ENCODE measurements around the gene GLTPD2.
A peak's percentile ranks its signal among the peaks of the same experiment; 100 is the strongest.

The GLTPD2 gene

GRCh38 chr17:4788807-4789700 lies at the start of gene GLTPD2:
GLTPD2 (plus strand) TSS chr17:4788964; CDS start chr17:4789012, 48 bp downstream.
- no peak for DNase-seq

DNA sequence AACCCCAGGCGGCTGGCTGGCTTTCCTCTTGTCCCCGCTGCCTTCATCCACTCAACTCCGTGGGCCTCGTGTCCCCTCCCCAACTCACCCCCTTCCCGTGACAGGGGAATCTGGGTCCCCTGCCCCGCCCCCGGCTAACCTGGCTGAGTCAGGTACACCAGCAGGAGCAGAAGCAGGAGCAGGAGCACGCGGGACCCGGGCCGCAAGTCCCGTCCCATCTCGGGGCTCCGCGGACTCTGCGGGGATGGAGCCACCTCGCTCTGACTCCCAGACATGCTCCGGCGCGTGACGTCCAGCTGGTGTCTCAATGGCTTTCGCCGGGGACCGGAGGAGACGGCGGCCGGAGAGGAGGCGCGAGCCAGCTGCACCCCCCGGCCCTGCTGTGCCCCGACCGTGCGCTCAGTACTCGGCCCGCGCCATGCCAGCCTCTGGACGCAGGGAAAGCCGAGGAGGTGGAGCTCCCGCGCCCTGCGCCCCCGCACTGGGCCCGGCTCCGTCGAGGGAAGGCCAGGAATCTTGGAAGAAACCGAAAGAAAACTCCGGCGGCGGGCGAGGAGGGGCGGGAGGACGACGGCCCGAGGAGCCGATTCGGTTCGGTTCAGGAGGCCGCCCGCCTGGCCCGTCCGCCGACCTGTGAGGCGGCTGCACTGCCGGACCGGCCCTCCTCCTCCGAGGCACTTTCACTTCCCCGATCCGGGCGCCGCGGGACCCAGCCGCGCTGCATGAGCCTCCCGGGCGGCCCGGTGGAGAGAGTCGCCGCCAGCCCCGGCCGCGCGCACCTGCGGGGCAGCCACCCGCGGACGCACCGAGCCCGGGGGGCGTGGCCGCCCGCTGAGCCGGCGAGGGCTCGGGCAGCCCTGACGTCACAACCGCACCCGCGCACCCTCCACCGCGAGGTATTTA lies 49.4 kb upstream of the GLTPD2 start, which contains the start of the genes CXCL16 and ZMYND15:
CXCL16 (minus strand) TSS at position 807 of the 903 bp plus-strand sequence; CDS start at position 218, 589 bp downstream.
ZMYND15 (plus strand) TSS at position 712 of the 903 bp plus-strand sequence. CDS start 716 bp downstream, outside the sequence.
- peak; percentile 76 for DNase-seq

DNA sequence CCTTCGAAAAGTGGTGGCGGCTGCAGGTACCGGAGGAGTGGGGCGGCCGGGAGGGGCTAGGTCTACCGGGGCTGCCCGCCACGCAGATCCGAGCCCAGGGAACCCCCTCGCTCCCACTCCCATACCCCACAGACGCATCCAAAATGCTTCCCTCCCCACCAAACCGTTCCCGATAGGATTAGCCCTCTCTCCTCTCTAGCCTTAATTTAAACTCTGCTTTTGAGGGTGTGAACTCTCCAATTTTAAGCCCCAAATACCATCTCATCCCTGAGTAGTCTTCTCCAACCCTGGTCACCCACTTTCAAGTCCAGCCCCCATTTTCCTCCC lies 48.8 kb upstream of the GLTPD2 start:
- DNase-seq, result no peak

DNA sequence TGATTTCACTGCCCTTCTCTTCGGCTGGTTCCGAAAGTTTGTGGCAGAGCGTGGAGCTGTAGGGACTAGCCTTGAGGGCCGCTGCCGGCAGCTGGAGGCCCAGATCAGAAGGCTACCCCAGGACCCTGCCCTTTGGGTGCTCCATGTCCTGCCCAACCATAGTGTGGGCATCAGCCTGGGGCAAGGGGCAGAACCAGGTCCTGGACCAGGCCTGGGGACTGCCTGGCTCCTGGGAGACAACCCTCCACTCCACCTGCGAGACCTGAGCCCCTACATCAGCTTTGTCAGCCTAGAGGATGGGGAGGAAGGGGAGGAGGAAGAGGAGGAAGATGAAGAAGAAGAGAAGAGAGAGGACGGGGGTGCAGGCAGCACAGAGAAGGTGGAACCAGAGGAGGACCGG lies 48.2 kb upstream of the GLTPD2 start:
- DNase-seq, result no peak

DNA sequence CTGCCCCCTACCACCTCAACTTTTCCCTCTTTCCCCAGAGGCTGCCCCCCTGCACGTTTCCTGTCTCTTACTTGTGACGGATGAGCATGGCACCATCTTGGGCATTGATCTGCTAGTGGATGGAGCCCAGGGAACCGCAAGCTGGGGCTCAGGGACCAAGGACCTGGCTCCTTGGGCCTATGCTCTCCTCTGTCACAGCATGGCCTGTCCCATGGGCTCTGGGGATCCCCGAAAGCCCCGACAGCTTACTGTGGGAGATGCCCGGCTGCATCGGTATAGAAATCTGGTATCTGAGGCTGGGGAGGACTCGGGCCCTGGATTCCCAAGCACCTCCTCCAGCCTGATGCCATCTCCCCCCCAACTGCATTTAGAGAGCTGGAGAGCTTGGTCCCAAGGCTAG lies 47.2 kb upstream of the GLTPD2 start:
- no peak for DNase-seq

GRCh38 chr17:4742133-4742532 lies 46.6 kb upstream of the GLTPD2 start:
- DNase-seq, result no peak

- no peak for DNase-seq
These were observed 46.1 kb upstream of the GLTPD2 start for GRCh38 chr17:4742629-4743028.

DNA sequence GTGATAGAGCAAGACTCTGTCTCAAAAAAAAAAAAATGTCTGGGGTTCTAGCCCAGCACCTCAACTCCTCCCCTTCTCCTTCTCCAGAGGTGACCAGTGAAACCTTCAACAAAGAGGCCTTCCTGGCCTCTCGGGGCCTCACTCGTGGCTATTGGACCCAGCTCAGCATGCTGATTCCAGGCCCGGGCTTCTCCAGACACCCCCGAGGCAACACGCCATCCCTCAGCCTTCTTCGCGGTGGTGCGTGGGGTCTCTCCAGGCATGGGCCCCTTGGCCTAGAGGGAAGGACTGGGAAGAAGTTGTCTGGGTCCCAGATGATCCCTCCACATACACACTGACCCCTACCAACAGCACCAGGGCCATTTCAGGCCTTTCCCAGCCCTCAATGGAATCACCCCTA lies 45.5 kb upstream of the GLTPD2 start:
- no peak for DNase-seq

DNA sequence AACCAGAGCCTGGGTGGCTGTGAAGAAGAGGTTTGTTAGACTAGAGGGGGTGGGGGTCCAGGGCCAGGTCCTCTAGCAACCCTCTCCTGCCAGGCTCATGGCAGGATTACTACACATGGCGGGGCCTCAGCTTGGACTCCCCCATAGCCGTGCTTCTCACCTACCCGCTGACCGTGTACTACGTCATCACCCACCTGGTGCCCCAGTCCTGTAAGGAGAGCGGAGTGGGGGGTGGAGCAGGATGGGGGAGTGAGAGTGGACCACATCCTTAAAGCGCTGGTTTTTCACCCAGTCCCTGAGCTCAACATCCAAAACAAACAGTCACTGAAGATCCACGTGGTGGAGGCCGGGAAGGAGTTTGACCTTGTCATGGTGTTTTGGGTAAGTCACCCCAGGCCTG lies 44.9 kb upstream of the GLTPD2 start:
- no peak for DNase-seq

- no peak for DNase-seq
These were observed 43.5 kb upstream of the GLTPD2 start for GRCh38 chr17:4744999-4745969.

DNA sequence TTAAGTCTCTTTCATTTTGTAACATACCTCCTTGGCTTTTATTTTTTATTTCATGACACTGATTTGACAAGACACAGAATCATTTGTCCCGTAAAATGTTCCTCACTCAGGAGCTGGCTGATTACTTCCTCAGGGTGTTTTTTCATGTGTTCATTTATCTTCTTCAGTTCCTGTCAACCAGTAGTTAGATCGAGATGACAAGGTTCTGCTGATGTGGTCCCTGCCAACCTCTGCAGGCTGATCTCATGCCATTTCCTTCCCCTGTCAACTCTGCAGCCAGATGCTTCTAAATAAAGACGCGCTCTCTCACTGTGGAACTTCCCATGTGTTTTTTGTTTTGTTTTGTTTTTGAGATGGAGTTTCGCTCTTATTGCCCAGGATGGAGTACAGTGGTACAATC lies 40.9 kb upstream of the GLTPD2 start:
- peak; percentile 60 for DNase-seq

- DNase-seq, result no peak
These were observed 40.1 kb upstream of the GLTPD2 start for GRCh38 chr17:4748686-4749085.

- no peak for DNase-seq
These were observed 38.2 kb upstream of the GLTPD2 start for GRCh38 chr17:4750606-4751005.

DNA sequence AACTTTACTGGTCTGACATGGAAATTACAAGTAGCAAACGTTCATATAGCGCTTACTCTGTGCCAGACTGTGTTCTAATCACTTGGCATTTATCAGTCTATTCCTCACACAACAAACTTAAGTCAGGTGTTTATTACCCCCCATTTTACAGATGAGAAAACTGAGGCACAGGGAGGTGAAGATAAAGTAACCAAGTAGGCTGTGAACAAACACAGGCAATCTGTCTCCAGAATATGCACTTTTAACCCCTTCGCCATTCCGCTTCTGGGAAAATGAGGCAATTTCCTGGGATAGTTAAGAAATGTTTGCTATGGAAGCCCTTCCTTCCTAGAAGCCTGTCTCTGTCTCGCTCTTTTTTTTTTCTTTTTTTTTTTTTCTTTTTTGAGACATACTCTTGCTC lies 36.8 kb upstream of the GLTPD2 start:
- DNase-seq, result no peak

DNA sequence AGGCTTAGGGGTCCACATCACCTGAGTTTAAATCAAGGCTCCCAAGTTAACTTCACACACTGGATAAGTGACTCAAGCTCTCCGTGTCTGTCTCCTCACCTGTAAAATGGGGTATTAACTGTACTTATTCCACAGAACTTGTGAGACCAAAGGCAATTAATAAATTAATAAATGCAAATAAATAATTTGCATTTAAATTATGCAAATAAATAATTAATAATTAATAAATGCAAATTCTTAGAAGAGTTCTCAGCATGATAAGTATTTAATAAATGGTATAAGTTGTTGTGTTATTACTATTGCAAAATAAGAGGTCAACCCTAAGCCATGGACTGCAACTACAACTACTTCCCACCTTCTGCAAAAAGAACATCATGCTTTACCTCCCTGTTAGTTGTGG lies 35.4 kb upstream of the GLTPD2 start:
- DNase-seq, result no peak

GRCh38 chr17:4759776-4760236 lies 29.0 kb upstream of the GLTPD2 start:
- no peak for DNase-seq

DNA sequence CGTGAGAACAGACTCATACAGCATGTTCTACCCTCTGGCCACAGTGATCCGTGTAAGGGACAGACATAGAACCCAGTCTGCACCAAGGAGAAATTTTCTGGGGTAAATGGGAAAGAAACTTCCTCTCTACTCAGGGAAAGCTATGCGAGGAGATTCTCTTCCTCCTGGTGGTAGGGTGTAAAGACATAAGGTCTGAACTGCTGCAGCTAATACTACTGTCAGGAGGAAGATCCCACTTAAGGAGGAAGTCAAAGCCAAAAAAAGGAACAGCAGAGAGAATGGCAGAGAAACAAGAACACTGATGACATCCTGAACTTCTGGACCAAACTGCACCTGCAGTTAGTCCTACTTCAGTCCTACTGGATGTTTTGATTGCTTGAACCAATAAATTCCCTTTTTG lies 24.2 kb upstream of the GLTPD2 start:
- no peak for DNase-seq

DNA sequence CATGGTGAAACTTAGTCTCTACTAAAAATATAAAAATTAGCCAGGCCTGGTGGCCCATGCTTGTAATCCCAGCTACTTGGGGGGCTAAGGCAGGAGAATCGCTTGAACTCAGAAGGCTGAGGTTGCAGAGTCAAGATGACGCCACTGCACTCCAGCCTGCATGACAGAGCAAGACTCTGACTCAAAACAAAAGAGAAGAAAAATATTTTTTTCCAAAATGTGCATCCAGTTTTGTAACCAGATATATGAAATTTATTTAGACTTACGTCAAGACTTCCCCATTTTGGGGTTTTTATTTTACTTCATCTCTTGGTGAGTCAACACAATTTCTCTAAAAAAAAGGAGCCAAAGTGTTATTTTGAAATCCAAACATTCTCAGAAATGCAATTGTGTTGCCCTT lies 22.6 kb upstream of the GLTPD2 start:
- DNase-seq, result no peak

- DNase-seq, result no peak
These were observed 22.0 kb upstream of the GLTPD2 start for GRCh38 chr17:4766723-4767122.

DNA sequence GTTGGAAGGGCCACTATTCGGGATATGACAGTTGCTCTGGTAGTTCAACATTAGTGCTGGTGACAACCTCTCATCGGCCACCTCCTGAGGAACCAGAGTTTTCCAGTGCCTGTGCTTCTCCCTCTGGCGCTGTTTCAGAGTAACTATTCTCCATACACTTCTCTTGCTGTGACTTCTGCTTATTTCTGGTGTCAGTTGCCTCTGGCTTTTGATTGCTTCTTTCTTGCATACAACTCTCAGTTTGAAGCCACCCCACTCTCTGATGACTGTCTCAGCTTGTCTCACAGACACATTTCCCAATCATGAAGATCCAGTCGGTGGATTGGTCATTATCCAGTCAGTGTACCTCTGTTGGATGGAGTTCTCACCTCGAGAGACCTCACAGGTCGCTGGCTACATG lies 20.5 kb upstream of the GLTPD2 start:
- no peak for DNase-seq

- no peak for DNase-seq
These were observed 19.1 kb upstream of the GLTPD2 start for GRCh38 chr17:4769628-4770027.

DNA sequence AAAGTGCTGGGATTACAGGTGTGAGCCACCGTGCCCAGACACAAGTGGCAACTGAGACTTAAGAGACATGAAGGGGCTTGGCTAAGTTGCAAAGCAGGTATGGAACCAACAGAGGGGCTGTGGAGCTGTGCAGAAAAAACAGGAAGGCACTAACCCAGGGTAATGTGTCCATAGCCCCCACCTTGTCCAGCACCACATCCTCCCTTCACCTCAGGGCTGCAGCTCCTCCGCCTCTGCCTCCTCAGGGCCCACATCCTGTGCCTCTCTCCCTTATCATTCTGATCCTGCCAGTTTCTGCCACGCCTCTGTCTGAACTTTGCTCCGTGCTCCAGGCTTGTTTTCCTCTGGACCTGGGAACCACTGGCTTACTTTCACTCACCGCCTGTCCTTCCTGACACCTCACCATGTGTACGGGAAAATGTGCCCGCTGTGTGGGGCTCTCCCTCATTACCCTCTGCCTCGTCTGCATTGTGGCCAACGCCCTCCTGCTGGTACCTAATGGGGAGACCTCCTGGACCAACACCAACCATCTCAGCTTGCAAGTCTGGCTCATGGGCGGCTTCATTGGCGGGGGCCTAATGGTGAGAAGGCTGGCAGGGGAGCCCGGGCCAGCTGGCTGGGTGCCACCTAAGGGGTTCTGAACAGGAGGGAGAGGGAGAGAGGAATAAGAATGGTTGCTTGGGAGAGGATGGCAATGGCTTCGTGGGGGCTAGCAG lies 17.1 kb upstream of the GLTPD2 start, which contains the start of gene TM4SF5:
TM4SF5 (plus strand) TSS at position 368 of the 716 bp plus-strand sequence; CDS start at position 405, 37 bp downstream.
- DNase-seq, result no peak
